ENCODE measurements around the gene S100A10.

- TF ChIP-seq CTCF (IDR thresholded peaks at IDR 0.05) (no peak), POLR2AphosphoS5 (IDR thresholded peaks at IDR 0.05) (no peak), POLR2A (IDR thresholded peaks at IDR 0.05) (no peak)
Measured at GRCh38 chr1:152024223-152024622, 30.6 kb upstream of the S100A10 start.
